GM23248 (cell line): ENCODE results near the gene PARP3. TPM values are rescaled to one million over a fixed set of nuclear protein-coding genes. Genes with fewer than 3 reads are reported as not detected.
"Not testable (repeated sequence)": the region's sequence is repeated elsewhere in the genome, so short reads cannot be mapped to it uniquely, and the experiment has no call there.

Experiments used
- DNase-seq: peaks from one replicate; pipeline ENCODE4 v3.0.0-alpha.2; 2015
- H2AFZ ChIP-seq: fragments of 200-600 bp; sonication (generic); 2 replicates; pipeline ENCODE4 v1.6.1; 2016; ENCODE audit warnings: antibody characterized with exemption
- H3F3A ChIP-seq: fragments of 200-600 bp; sonication (generic); 2 replicates; pipeline ENCODE4 v1.6.1; 2016; ENCODE audit warnings: mild to moderate bottlenecking, antibody characterized with exemption, mixed run types; ENCODE audit not compliant: insufficient read depth
- H3K27ac ChIP-seq: fragments of 200-600 bp; sonication (generic); 2 replicates; pipeline ENCODE4 v1.5.1; 2016; ENCODE audit warnings: mild to moderate bottlenecking
- H3K27me3 ChIP-seq: fragments of 200-600 bp; sonication (generic); replicated peaks from 2 replicates; pipeline ENCODE4 v1.6.1; 2016; ENCODE audit warnings: mild to moderate bottlenecking; ENCODE audit not compliant: insufficient read depth
- H3K36me3 ChIP-seq: fragments of 200-600 bp; sonication (generic); 2 replicates; pipeline ENCODE4 v1.6.1; 2016; ENCODE audit warnings: low read depth, mild to moderate bottlenecking
- H3K4me1 ChIP-seq: fragments of 200-600 bp; sonication (generic); 2 replicates; pipeline ENCODE4 v1.6.1; 2016; ENCODE audit warnings: mild to moderate bottlenecking; ENCODE audit not compliant: insufficient read depth
- H3K4me2 ChIP-seq: fragments of 200-600 bp; sonication (generic); one replicate; pipeline ENCODE4 v1.6.1; 2016; ENCODE audit warnings: mild to moderate bottlenecking; ENCODE audit not compliant: unreplicated experiment
- H3K4me3 ChIP-seq: fragments of 200-600 bp; sonication (generic); 2 replicates; pipeline ENCODE4 v1.5.1; 2016; ENCODE audit warnings: mild to moderate bottlenecking
- H3K79me2 ChIP-seq: fragments of 200-600 bp; sonication (generic); 2 replicates; pipeline ENCODE4 v1.6.1; 2016; ENCODE audit warnings: mild to moderate bottlenecking; ENCODE audit not compliant: insufficient read depth
- H3K9ac ChIP-seq: fragments of 200-600 bp; sonication (generic); 2 replicates; pipeline ENCODE4 v1.6.1; 2016; ENCODE audit warnings: mild to moderate bottlenecking
- H3K9me2 ChIP-seq: fragments of 200-600 bp; sonication (generic); 2 replicates; pipeline ENCODE4 v1.6.1; 2016; ENCODE audit warnings: mixed run types, mild to moderate bottlenecking, moderate library complexity; ENCODE audit not compliant: insufficient read depth
- H3K9me3 ChIP-seq: fragments of 200-600 bp; sonication (generic); one replicate; pipeline ENCODE4 v1.6.1; 2017; ENCODE audit warnings: low read depth
- H4K20me1 ChIP-seq: fragments of 200-600 bp; sonication (generic); 2 replicates; pipeline ENCODE4 v1.6.0; 2016; ENCODE audit not compliant: insufficient read depth
- EZH2 ChIP-seq: fragments of 200-600 bp; sonication (generic); IDR thresholded peaks from 2 replicates; pipeline ENCODE4 v1.6.1; 2018; ENCODE audit warnings: antibody characterized with exemption, mild to moderate bottlenecking; ENCODE audit not compliant: insufficient read depth, poor library complexity, severe bottlenecking
- EZH2phosphoT487 ChIP-seq: fragments of 200-600 bp; sonication (generic); IDR thresholded peaks from 2 replicates; pipeline ENCODE4 v1.6.1; 2018; ENCODE audit warnings: antibody characterized with exemption, moderate library complexity, mild to moderate bottlenecking, low read depth; ENCODE audit not compliant: insufficient read depth
- WGBS, 2 experiments: methylation state at CpG; one replicate each; pipeline ENCODE4 v1.1.6; 2015 to 2017; ENCODE audit warnings: low lambda C conversion rate in 2 of 2, low coverage in 1 of 2; ENCODE audit errors: missing lambda C conversion rate in 2 of 2; 5-methylcytosine and 5-hydroxymethylcytosine counted together
- in situ Hi-C: fragments of 300-500 bp; cut with MboI; formaldehyde crosslinking; loops from 2 replicates; pipeline ENCODE4 v1.15.0; 2020
- polyA plus RNA-seq: library from polyadenylated mRNA; unstranded; fragments of >200 nt; fragmentation: Nextera tagmentation; extraction: Ambion mirVana; gene quantifications from 2 replicates; pipeline ENCODE4 v1.2.1, GENCODE V29; 2016
- total RNA-seq: library from RNA; depleted of rRNA; stranded (reverse); fragments of >200 nt; shearing (Covaris generic); gene quantifications from 2 replicates; pipeline ENCODE4 v1.2.3, GENCODE V29; 2014

PARP3 gene
- total and polyA plus RNA-seq, 2 experiments from 2014 or later, result 60.4 to 80.4 TPM

DNA sequence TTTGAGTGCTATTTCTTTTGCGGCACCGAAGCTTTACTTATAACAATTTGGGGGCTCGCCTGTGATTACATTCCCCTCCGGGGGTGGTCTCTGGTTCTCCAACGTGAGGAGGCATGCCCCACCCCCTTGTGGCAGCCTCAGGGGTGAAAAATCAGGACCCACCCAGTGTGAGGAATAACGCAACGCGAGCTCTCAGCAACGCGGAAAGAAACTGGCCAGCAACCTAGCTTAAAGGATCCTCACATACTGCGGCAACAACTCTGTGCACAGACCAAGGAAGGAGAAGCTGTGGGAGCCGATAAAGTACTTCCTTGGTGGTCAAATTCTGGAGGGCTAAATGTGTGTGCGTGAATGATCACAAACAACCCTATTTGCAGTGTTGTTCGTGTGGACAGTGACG, 44.8 kb upstream of the PARP3 start:
- H3K27me3 ChIP-seq, result peaks cover 4% of the 10 kb centered on the region; the same call in 1 of the 2 replicates
- H3K4me1 ChIP-seq, result no peaks in the 10 kb centered on the region
- in situ Hi-C loops, result no loop called here
- H3K9ac ChIP-seq, result no peak overlapping the region
- H3K4me3 ChIP-seq, result no peak overlapping the region
- H3F3A ChIP-seq, result no peaks in the 10 kb centered on the region
- H3K27ac ChIP-seq, result no peak overlapping the region
- no peak for DNase-seq
- H3K9me2 ChIP-seq, result no peaks in the 10 kb centered on the region
- H3K4me2 ChIP-seq, result no peak overlapping the region
- no peaks in the 10 kb centered on the region for H3K36me3 ChIP-seq
- H4K20me1 ChIP-seq, result no peaks in the 10 kb centered on the region
- H3K79me2 ChIP-seq, result no peaks in the 10 kb centered on the region
- 80 to 81% methylated on average over 15 of the region's 15 CpGs for WGBS, 2 experiments
- no peak overlapping the region for H2AFZ ChIP-seq
- H3K9me3 ChIP-seq, result no peaks in the 10 kb centered on the region
- TF ChIP-seq EZH2phosphoT487, result no peak
- TF ChIP-seq EZH2, result no peak

DNA sequence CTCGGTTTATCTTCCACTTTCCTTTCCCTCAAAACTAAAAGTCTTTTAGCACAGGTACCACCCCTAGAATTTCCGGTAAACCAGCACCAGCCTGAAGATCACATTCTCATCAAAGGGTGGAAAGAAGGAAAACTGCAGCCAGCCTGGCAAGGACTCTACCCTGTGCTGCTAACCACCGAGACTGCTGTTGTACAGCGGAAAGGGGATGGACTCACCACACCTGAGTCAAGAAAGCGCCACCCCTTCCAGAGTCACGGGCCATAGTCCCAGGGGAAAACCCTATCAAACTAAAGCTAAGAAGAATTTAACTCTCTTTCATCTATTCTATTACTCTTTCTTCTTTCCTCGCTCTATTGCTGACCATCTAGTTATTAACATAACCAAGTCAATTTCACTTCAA, 42.1 kb upstream of the PARP3 start:
- H3K79me2 ChIP-seq, H3K4me2 ChIP-seq, H3K4me3 ChIP-seq, H3K9ac ChIP-seq, H4K20me1 ChIP-seq, H3K36me3 ChIP-seq, H2AFZ ChIP-seq, H3K27me3 ChIP-seq, H3K9me2 ChIP-seq, H3F3A ChIP-seq, H3K4me1 ChIP-seq, H3K27ac ChIP-seq, H3K9me3 ChIP-seq, DNase-seq, in situ Hi-C loops: not testable (repeated sequence)
- WGBS, 2 experiments, result 50 to 52% methylated on average over 7 of the region's 7 CpGs

DNA sequence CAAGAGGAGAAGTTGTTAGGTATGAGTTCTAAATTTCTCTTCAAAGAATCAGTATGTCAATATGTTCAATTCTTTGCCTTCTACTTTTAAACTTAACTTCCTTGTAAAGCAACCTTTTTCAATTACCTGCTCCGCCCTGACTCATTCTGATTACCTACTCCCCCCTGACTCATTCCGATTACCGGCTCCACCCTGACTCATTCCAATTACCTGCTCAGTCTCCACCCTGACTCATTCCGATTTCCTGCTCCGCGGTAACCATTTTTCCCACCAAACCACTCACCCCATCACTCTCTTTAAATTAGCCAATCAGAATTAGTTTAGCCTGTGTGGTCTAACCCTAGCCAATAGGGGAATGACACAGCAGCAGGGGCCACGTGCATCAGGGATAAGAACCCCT, 39.8 kb upstream of the PARP3 start:
- H3K4me2 ChIP-seq, H2AFZ ChIP-seq, H3K9me2 ChIP-seq, DNase-seq, H3F3A ChIP-seq, H3K36me3 ChIP-seq, H3K27ac ChIP-seq, H3K27me3 ChIP-seq, H3K9me3 ChIP-seq, H4K20me1 ChIP-seq, H3K79me2 ChIP-seq, H3K4me1 ChIP-seq, H3K9ac ChIP-seq, H3K4me3 ChIP-seq, in situ Hi-C loops: not testable (repeated sequence)
- WGBS, 2 experiments, result 47 to 49% methylated on average over 7 of the region's 7 CpGs

DNA sequence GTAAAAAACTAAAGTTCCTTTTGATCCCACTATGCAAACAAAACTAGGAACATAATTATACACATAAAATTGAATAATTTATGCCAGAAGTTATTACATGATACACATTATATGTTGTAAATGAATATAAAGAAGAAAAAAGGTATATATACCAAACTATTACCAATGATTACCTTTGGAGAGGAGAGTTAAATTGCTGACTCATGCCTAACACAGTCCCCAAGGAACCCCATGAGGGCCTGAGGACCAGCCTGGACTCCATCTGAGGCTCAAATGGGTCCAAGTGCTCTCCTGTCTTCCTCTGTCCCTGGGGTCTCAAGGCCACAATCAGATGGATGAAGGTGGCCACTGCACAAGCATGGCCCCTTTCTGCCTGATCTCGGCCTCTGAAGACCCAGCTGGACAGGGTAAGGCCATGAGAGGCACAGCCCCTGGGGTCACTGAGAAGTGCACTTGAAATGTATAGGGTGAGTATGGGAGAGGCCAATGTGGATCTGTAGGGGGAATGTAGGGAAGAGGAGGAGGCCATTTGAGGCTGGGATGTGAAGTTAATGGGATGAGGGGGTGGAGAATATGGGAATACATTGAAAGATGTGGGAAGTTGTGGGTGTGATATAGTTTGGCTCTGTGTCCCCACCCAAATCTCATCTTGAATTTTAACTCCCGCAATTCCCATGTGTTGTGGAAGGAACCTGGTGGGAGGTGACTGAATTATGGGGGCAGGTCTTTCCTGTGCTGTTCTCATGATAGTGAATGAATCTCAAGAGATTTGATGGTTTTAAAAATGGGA, 37.9 kb upstream of the PARP3 start:
- Histone ChIP-seq H3K9ac (no peak overlapping the region), H3K9me3 (no peaks in the 10 kb centered on the region), H3K27me3 (no peaks in the 10 kb centered on the region; the same call in 1 of the 2 replicates), H3K9me2 (no peaks in the 10 kb centered on the region), H3K27ac (no peak overlapping the region), H3K4me3 (no peak overlapping the region), H3K4me2 (no peak overlapping the region), H2AFZ (no peak overlapping the region), H3F3A (no peaks in the 10 kb centered on the region), H3K79me2 (no peaks in the 10 kb centered on the region), H3K36me3 (no peaks in the 10 kb centered on the region), H4K20me1 (no peaks in the 10 kb centered on the region), H3K4me1 (no peaks in the 10 kb centered on the region)
- DNase-seq, result no peak
- TF ChIP-seq EZH2, result no peak
- TF ChIP-seq EZH2phosphoT487, result no peak
- 46 to 54% methylated on average over 2 of the region's 2 CpGs for WGBS, 2 experiments
- in situ Hi-C loops, result no loop called here

DNA sequence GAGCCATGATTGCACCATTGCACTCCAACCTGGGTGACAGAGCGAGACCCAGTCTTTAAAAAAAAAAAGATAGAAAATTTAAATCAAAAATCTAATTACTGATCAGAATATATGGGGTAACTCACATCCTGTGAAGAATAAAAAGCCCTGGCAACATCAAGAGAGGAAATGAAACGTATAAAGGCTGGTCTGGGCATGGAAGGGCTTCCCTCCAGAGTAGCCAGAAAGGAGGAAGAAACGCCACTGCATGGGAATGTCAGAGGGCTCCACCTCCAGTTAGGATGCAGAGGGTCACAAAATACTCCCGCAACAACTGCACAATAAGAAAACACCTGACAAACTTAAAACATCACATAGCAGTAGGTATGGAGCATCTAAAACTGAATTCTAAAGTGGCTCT, 34.1 kb upstream of the PARP3 start:
- DNase-seq, result no peak
- no peaks in the 10 kb centered on the region for H4K20me1 ChIP-seq
- H3K27ac ChIP-seq, result no peak overlapping the region
- 34 to 41% methylated on average over 4 of the region's 4 CpGs for WGBS, 2 experiments
- H3K4me1 ChIP-seq, result no peaks in the 10 kb centered on the region
- no peaks in the 10 kb centered on the region for H3K79me2 ChIP-seq
- no peak for TF ChIP-seq EZH2
- H3K27me3 ChIP-seq, result no peaks in the 10 kb centered on the region
- no peak overlapping the region for H2AFZ ChIP-seq
- no peaks in the 10 kb centered on the region for H3K9me2 ChIP-seq
- H3F3A ChIP-seq, result no peaks in the 10 kb centered on the region
- no peak overlapping the region for H3K4me3 ChIP-seq
- no peak overlapping the region for H3K4me2 ChIP-seq
- in situ Hi-C loops, result no loop called here
- H3K9me3 ChIP-seq, result no peaks in the 10 kb centered on the region
- no peaks in the 10 kb centered on the region for H3K36me3 ChIP-seq
- no peak overlapping the region for H3K9ac ChIP-seq
